ENCODE data around the gene PJA2. TPM values are rescaled to one million over a fixed set of nuclear protein-coding genes. Genes with fewer than 3 reads are reported as not detected.

Gene PJA2
- total RNA-seq, 2 experiments from 2014 or later, result 41.3 to 69.7 TPM

DNA sequence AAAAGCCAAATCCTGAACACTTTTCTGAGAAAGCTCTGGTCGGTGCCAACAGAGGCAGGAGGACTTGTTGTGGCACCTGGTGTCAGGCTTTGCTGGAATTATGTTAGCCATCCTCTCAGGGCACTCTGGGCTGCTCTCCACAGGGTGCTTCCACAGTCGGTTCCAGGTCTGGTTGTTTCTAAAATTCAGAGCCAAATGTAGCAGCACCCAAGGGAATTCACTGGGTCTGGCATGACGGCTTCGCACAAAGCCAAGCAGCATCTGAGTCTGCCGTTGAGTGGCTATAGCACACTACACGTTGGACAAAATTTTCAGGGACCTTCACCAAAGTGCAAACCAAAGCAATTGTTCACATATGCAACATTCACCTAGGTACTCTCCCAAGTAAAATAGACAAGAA lies 110.2 kb downstream of the PJA2 start:
- no peak for TF ChIP-seq EZH2phosphoT487 (IDR thresholded peaks at IDR 0.05; ENCODE audit: borderline replicate concordance, low read depth, low read length)
- TF ChIP-seq, protein P1, sequence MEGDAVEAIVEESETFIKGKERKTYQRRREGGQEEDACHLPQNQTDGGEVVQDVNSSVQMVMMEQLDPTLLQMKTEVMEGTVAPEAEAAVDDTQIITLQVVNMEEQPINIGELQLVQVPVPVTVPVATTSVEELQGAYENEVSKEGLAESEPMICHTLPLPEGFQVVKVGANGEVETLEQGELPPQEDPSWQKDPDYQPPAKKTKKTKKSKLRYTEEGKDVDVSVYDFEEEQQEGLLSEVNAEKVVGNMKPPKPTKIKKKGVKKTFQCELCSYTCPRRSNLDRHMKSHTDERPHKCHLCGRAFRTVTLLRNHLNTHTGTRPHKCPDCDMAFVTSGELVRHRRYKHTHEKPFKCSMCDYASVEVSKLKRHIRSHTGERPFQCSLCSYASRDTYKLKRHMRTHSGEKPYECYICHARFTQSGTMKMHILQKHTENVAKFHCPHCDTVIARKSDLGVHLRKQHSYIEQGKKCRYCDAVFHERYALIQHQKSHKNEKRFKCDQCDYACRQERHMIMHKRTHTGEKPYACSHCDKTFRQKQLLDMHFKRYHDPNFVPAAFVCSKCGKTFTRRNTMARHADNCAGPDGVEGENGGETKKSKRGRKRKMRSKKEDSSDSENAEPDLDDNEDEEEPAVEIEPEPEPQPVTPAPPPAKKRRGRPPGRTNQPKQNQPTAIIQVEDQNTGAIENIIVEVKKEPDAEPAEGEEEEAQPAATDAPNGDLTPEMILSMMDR (conservative IDR thresholded peaks at IDR 0.05; ENCODE audit: low read length), result no peak
- H3K36me3 ChIP-seq (ENCODE audit: insufficient read depth, low read length), result no peaks in the 10 kb centered on the region
- H4K20me1 ChIP-seq (ENCODE audit: insufficient read depth, low read length), result no peaks in the 10 kb centered on the region
- H3K4me3 ChIP-seq (ENCODE audit: low read depth, low read length, poor library complexity, severe bottlenecking), result no peak overlapping the region
- no peaks in the 10 kb centered on the region for H3K9me2 ChIP-seq (ENCODE audit: insufficient read depth, low read length)
- ChIA-PET CTCF (ENCODE audit: unreplicated experiment) (no interaction called here), POLR2A (interaction anchor here (1.6 kb wide), 1 partner anchor 31 kb away, joined by 3 read pairs; no protein-coding TSS in a partner anchor)
- intact Hi-C loops (cut with micrococcal nuclease; ENCODE audit: unreplicated experiment), result no loop called here
- no TSS peak for BruUV-seq (replicated peaks)
- H3K27ac ChIP-seq (ENCODE audit: low read depth, low read length, poor library complexity, severe bottlenecking), result no peak overlapping the region
- H2AFZ ChIP-seq (ENCODE audit: low read length), result no peak overlapping the region
- no peaks in the 10 kb centered on the region for H3K79me2 ChIP-seq (ENCODE audit: insufficient read depth, low read depth, low read length)
- H3K4me2 ChIP-seq (ENCODE audit: low read length), result no peak overlapping the region
- no peak for DNase-seq (ENCODE audit: low spot score)
- no peaks in the 10 kb centered on the region for H3K4me1 ChIP-seq (ENCODE audit: insufficient read depth, low read length, poor library complexity, severe bottlenecking)
- no peaks in the 10 kb centered on the region for H3K9me3 ChIP-seq (ENCODE audit: low read length)

DNA sequence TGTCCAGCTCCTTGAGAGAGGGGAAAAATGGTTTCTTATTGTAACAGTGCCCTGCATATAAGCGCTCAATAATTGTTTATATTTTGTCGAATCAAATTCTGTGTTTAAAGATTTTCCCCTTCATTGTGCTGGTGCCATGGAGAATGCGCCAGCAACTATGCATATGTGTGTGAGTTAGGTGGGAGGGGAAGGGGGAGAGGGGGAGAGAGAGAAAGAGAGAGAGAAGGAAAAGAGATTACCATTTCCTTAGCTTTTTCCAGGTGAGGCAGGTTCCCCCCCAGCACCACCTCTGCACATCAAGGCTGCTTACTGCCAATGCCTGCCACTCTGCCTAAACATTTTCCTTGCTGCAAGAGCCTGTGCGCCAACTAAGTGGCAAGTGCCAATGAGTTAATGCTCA lies 111.0 kb downstream of the PJA2 start:
- ChIA-PET POLR2A (interaction anchor here (0.6 kb wide), 1 partner anchor 29 kb away, joined by 3 read pairs; no protein-coding TSS in a partner anchor), CTCF (ENCODE audit: unreplicated experiment) (no interaction called here)
- BruUV-seq (replicated peaks), result no TSS peak
- no peaks in the 10 kb centered on the region for H3K79me2 ChIP-seq (ENCODE audit: insufficient read depth, low read depth, low read length)
- no peaks in the 10 kb centered on the region for H3K9me3 ChIP-seq (ENCODE audit: low read length)
- no peak overlapping the region for H3K4me3 ChIP-seq (ENCODE audit: low read depth, low read length, poor library complexity, severe bottlenecking)
- no peaks in the 10 kb centered on the region for H3K9me2 ChIP-seq (ENCODE audit: insufficient read depth, low read length)
- no peaks in the 10 kb centered on the region for H3K36me3 ChIP-seq (ENCODE audit: insufficient read depth, low read length)
- no peak overlapping the region for H3K4me2 ChIP-seq (ENCODE audit: low read length)
- no peak for TF ChIP-seq EZH2phosphoT487 (IDR thresholded peaks at IDR 0.05; ENCODE audit: borderline replicate concordance, low read depth, low read length)
- TF ChIP-seq, protein P1 (conservative IDR thresholded peaks at IDR 0.05; ENCODE audit: low read length), result no peak
- H3K4me1 ChIP-seq (ENCODE audit: insufficient read depth, low read length, poor library complexity, severe bottlenecking), result no peaks in the 10 kb centered on the region
- no peak for DNase-seq (ENCODE audit: low spot score)
- H4K20me1 ChIP-seq (ENCODE audit: insufficient read depth, low read length), result no peaks in the 10 kb centered on the region
- no peak overlapping the region for H2AFZ ChIP-seq (ENCODE audit: low read length)
- intact Hi-C loops (cut with micrococcal nuclease; ENCODE audit: unreplicated experiment), result no loop called here
- H3K27ac ChIP-seq (ENCODE audit: low read depth, low read length, poor library complexity, severe bottlenecking), result no peak overlapping the region

DNA sequence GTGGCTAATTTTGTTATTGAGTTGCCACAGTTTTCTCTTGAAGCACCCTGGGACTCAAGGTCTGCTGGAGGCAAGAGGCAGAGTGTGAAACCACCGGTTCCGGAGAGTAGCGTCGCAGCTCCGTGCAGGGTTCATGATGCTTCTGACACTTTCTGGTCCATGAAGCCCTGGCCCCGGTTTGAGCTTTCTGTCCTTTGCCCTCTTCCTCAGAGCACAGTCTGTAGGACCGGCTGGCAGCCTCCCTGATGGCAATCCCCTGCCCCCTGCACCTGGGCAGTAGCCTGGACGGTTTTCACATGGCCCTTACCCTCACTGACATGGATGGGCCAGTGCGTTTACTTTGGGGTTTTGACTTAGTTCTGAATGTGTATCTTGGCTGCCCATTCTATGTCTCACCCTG lies 111.9 kb downstream of the PJA2 start:
- ChIA-PET POLR2A (interaction anchor here (0.6 kb wide), 1 partner anchor 1039 kb away, joined by 4 read pairs; no protein-coding TSS in a partner anchor), CTCF (ENCODE audit: unreplicated experiment) (no interaction called here)
- no peak for TF ChIP-seq EZH2phosphoT487 (IDR thresholded peaks at IDR 0.05; ENCODE audit: borderline replicate concordance, low read depth, low read length)
- TF ChIP-seq, protein P1 (conservative IDR thresholded peaks at IDR 0.05; ENCODE audit: low read length), result no peak
- no peak for DNase-seq (ENCODE audit: low spot score)
- Histone ChIP-seq H4K20me1 (ENCODE audit: insufficient read depth, low read length) (no peaks in the 10 kb centered on the region), H3K9me2 (ENCODE audit: insufficient read depth, low read length) (no peaks in the 10 kb centered on the region), H3K4me1 (ENCODE audit: insufficient read depth, low read length, poor library complexity, severe bottlenecking) (no peaks in the 10 kb centered on the region), H3K79me2 (ENCODE audit: insufficient read depth, low read depth, low read length) (no peaks in the 10 kb centered on the region), H3K4me3 (ENCODE audit: low read depth, low read length, poor library complexity, severe bottlenecking) (no peak overlapping the region), H3K36me3 (ENCODE audit: insufficient read depth, low read length) (no peaks in the 10 kb centered on the region), H3K9me3 (ENCODE audit: low read length) (no peaks in the 10 kb centered on the region), H3K4me2 (ENCODE audit: low read length) (no peak overlapping the region), H3K27ac (ENCODE audit: low read depth, low read length, poor library complexity, severe bottlenecking) (no peak overlapping the region), H2AFZ (ENCODE audit: low read length) (no peak overlapping the region)
- intact Hi-C loops (cut with micrococcal nuclease; ENCODE audit: unreplicated experiment), result no loop called here
- no TSS peak for BruUV-seq (replicated peaks)

Data from OCI-LY7 (cell line).